Subcutaneous abdominal adipose tissue (tissue), 5 donors: ENCODE data around the gene CDK10.

Experiments
- H3K27ac ChIP-seq: one replicate; pipeline ENCODE4 v1.7.0; 2013; ENCODE audit warnings: low read depth, mild to moderate bottlenecking, inconsistent platforms, low read length, moderate library complexity
- H3K27me3 ChIP-seq, 5 donors: one replicate each; pipeline ENCODE4 v1.7.0; 2013; ENCODE audit warnings: low read length in 5 of 5, inconsistent platforms in 1 of 5; ENCODE audit not compliant: control insufficient read depth in 5 of 5, insufficient read depth in 4 of 5
- H3K36me3 ChIP-seq, 5 donors: one replicate each; pipeline ENCODE4 v1.7.0; 2013; ENCODE audit warnings: low read length in 5 of 5; ENCODE audit not compliant: control insufficient read depth in 5 of 5, insufficient read depth in 5 of 5
- H3K4me1 ChIP-seq, 5 donors: one replicate each; pipeline ENCODE4 v1.7.0; 2013; ENCODE audit warnings: low read length in 5 of 5, mild to moderate bottlenecking in 3 of 5, moderate library complexity in 1 of 5; ENCODE audit not compliant: control insufficient read depth in 5 of 5, insufficient read depth in 5 of 5
- H3K4me3 ChIP-seq, 5 donors: one replicate each; pipeline ENCODE4 v1.7.0; 2013; ENCODE audit warnings: low read length in 5 of 5, low read depth in 1 of 5
- H3K9ac ChIP-seq, 5 donors: one replicate each; pipeline ENCODE4 v1.7.0; 2013; ENCODE audit warnings: low read length in 5 of 5, mild to moderate bottlenecking in 4 of 5, moderate library complexity in 3 of 5
- H3K9me3 ChIP-seq, 5 donors: one replicate each; pipeline ENCODE4 v1.7.0; 2013; ENCODE audit warnings: low read length in 5 of 5; ENCODE audit not compliant: control insufficient read depth in 5 of 5
- donor health status: healthy.
- donor health status: healthy.
- donor health status: healthy.
- donor health status: healthy.
- donor health status: healthy.

CDK10 gene

GRCh38 chr16:89700649-89701424 is 14.3 kb downstream of the CDK10 start:
- Histone ChIP-seq H3K4me1 (peaks cover 3 to 27% (median 22%) of the 10 kb centered on the region in 5 donors), H3K36me3 (peaks cover 0 to 20% (median 6%) of the 10 kb centered on the region in 5 donors), H3K27ac (peak overlapping the region; percentile 58), H3K9me3 (no peaks in the 10 kb centered on the region), H3K4me3 (peak overlapping the region; percentile 25 to 75 (median 61)), H3K9ac (peak overlapping the region in 4 of 5 donors; percentile 48 to 71 (median 60)), H3K27me3 (peaks cover 0 to 3% (median 0%) of the 10 kb centered on the region in 5 donors)

DNA sequence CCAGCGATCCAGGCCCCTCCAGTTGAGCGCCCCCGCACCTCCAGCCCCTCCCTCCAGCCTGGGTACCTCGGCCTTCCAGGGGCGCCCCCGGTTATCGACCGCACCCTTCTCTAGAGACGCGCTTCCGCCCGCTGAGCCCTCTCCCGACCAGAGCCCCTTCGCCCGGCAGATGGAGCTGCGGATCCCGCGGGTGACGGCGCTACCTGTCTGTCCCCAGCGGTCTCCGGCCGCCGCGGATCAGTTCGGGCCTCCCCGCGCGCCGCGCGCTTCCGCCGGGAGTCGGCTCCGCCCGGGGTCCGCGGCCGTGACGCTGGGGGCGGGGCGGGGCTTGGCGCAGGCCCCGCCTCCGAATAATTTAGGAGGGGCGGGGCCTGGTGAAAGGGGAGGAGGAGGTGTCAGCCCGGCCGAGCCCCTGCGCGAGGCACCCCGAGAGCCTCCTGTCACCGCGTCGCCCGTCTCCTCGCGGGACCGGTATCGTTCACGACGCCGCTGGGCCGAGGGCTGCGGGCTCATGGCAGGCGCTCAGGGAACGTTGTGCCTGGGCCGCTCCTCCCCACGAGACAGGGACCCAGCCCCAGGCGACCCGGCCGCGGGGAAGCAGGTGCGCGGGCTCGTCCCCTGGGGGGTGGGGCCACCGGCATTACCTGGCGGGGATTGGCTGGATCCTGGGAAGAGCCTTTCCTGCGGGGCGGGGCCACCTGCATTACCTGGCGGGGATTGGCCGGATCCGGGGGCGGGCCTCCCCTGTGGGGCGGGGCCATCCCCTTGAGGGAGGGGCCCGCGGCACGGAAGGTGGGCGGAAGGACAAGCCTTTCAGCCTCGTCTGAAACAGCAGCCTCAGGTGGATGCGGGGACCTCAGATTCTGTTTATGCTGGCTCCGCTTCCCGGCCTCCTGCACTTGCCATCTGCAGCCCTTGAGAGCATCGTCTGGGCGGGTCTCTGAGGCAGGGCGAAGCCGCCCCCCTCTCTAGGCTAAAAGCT is 15.2 kb downstream of the CDK10 start, which contains the start of gene SPATA2L:
SPATA2L (minus strand) TSS at position 281 of the 982 bp plus-strand sequence. CDS start 473 bp downstream, outside the sequence.
- H3K4me1 ChIP-seq: peaks cover 3 to 31% (median 26%) of the 10 kb centered on the region in 5 donors
- peak within 1 kb of the TSS in 4 of 5 donors; percentile 48 to 71 (median 60) for H3K9ac ChIP-seq
- H3K4me3 ChIP-seq: peak within 1 kb of the TSS; percentile 25 to 75 (median 61)
- peaks cover 0 to 15% (median 4%) of the 10 kb centered on the region in 5 donors for H3K36me3 ChIP-seq
- H3K27ac ChIP-seq: peak within 1 kb of the TSS; percentile 58
- no peaks in the 10 kb centered on the region for H3K9me3 ChIP-seq
- H3K27me3 ChIP-seq: peaks cover 0 to 3% (median 0%) of the 10 kb centered on the region in 5 donors

DNA sequence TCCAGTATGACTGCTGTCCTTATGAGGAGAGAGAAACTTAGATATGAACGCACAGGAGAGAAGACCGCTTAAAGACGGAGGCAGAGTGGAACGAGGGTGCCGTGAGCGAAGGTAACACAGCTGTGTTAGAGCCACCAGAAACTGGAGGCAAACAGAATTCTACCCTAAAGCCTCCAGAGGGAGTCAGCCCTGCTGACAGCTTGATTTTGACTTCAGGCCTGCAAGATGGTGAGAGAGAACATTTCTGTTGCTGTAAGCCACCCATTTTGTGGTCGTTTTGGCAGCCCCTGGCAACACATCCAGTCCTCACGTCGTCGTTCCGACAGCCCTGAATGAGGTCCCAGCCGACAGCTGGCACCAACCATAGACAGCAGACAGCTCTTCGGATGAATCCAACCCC is 17.8 kb downstream of the CDK10 start:
- H3K27ac ChIP-seq: no peak overlapping the region
- H3K4me3 ChIP-seq: no peak overlapping the region
- H3K9me3 ChIP-seq: no peaks in the 10 kb centered on the region
- no peak overlapping the region for H3K9ac ChIP-seq
- peaks cover 0 to 9% (median 0%) of the 10 kb centered on the region in 5 donors for H3K36me3 ChIP-seq
- peaks cover 0 to 3% (median 0%) of the 10 kb centered on the region in 5 donors for H3K27me3 ChIP-seq
- H3K4me1 ChIP-seq: peaks cover 3 to 35% (median 27%) of the 10 kb centered on the region in 5 donors

DNA sequence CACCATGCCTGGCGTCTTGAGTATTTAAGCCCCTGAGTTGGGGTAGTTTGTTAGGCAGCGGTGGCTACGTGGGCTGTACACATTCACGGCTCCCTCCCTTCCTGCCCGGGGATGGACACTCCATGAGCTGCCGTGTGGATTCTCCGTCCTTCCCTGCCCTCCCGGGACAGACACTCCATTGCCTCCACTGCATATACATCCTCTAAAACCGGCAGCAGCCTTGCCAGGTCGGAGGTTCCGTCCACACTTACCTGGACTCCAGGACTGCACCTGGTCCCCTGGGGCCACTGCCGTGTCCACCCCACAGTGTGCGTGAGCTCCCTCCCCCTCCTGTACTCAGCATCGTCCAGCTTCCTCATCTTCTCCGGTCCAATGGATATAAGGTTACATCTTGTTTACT is 18.5 kb downstream of the CDK10 start:
- H3K36me3 ChIP-seq: peaks cover 0 to 12% (median 0%) of the 10 kb centered on the region in 5 donors
- no peak overlapping the region for H3K27ac ChIP-seq
- no peaks in the 10 kb centered on the region for H3K9me3 ChIP-seq
- no peak overlapping the region for H3K4me3 ChIP-seq
- H3K4me1 ChIP-seq: peaks cover 3 to 30% (median 23%) of the 10 kb centered on the region in 5 donors
- H3K27me3 ChIP-seq: peaks cover 0 to 3% (median 0%) of the 10 kb centered on the region in 5 donors
- H3K9ac ChIP-seq: no peak overlapping the region

- no peak overlapping the region for H3K4me3 ChIP-seq
- no peaks in the 10 kb centered on the region for H3K9me3 ChIP-seq
- H3K4me1 ChIP-seq: peaks cover 0 to 15% (median 10%) of the 10 kb centered on the region in 5 donors
- peaks cover 0 to 3% (median 0%) of the 10 kb centered on the region in 5 donors for H3K27me3 ChIP-seq
- peaks cover 0 to 18% (median 0%) of the 10 kb centered on the region in 5 donors for H3K36me3 ChIP-seq
- H3K9ac ChIP-seq: no peak overlapping the region
- H3K27ac ChIP-seq: no peak overlapping the region
Measured at GRCh38 chr16:89706518-89707260, 20.2 kb downstream of the CDK10 start.

- Histone ChIP-seq H3K4me1 (peaks cover 0 to 15% (median 11%) of the 10 kb centered on the region in 5 donors), H3K4me3 (no peak overlapping the region), H3K9me3 (no peaks in the 10 kb centered on the region), H3K27me3 (peaks cover 0 to 6% (median 6%) of the 10 kb centered on the region in 5 donors), H3K27ac (no peak overlapping the region), H3K9ac (peak overlapping the region in 1 of 5 donors; percentile 11), H3K36me3 (peaks cover 0 to 18% (median 0%) of the 10 kb centered on the region in 5 donors)
Measured at GRCh38 chr16:89707695-89708094, 21.2 kb downstream of the CDK10 start.

DNA sequence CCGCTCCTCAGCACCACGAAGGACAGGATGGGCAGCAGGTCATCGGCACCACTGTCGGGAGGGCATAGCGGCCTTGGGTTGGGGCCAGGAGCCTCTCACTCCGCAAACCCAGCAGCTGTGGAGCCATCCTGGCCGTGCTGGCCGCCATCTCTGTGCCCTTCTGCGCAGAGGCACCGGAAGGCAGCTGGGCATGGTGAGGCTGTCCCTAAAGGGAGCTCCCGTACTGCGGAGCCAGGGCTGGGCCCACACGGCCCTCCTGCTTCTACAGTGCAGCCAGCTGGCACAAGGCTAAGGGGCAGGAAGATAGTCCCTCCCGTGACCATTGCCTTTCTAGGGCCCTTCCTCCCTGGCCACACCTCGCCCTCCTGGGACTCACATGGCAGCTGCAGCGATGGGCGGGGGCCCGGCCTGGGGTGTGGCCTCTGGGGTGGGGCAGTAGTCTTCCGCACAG is 22.0 kb downstream of the CDK10 start:
- no peak overlapping the region for H3K9ac ChIP-seq

GRCh38 chr16:89709166-89709565 is 22.7 kb downstream of the CDK10 start:
- no peak overlapping the region for H3K9ac ChIP-seq
- H3K27me3 ChIP-seq: peaks cover 0 to 10% (median 7%) of the 10 kb centered on the region in 5 donors
- no peak overlapping the region for H3K4me3 ChIP-seq
- H3K36me3 ChIP-seq: peaks cover 0 to 18% (median 0%) of the 10 kb centered on the region in 5 donors
- peaks cover 0 to 15% (median 11%) of the 10 kb centered on the region in 5 donors for H3K4me1 ChIP-seq
- H3K9me3 ChIP-seq: no peaks in the 10 kb centered on the region
- no peak overlapping the region for H3K27ac ChIP-seq

More for the DNA sequence above, 22.0 kb downstream of the CDK10 start:
- Histone ChIP-seq H3K27me3 (peaks cover 0 to 10% (median 7%) of the 10 kb centered on the region in 5 donors), H3K4me3 (no peak overlapping the region), H3K36me3 (peaks cover 0 to 18% (median 0%) of the 10 kb centered on the region in 5 donors), H3K9me3 (no peaks in the 10 kb centered on the region), H3K27ac (no peak overlapping the region), H3K4me1 (peaks cover 0 to 15% (median 11%) of the 10 kb centered on the region in 5 donors)
